ENCODE results near the gene C10orf71.

GRCh38 chr10:49298983-49299815 lies at the start of gene C10orf71:
- TF ChIP-seq CTCF (tag by site-specific recombination; IDR thresholded peaks at IDR 0.05) (no peak), ATF2 (tag by site-specific recombination; IDR thresholded peaks at IDR 0.05; ENCODE audit: low read depth) (no peak), TRIM28 (IDR thresholded peaks at IDR 0.05; ENCODE audit: borderline replicate concordance, low read length) (no peak), REST (tag by site-specific recombination; IDR thresholded peaks at IDR 0.05) (no peak), GLIS2 (tag by site-specific recombination; IDR thresholded peaks at IDR 0.05) (no peak)
